GM23248 (cell line): Measurements from ENCODE around the gene SELENOM.
"Not testable (repeated sequence)": the region's sequence is repeated elsewhere in the genome, so short reads cannot be mapped to it uniquely, and the experiment has no call there.

Source experiments
- EZH2 ChIP-seq: fragments of 200-600 bp; sonication (generic); IDR thresholded peaks from 2 replicates; pipeline ENCODE4 v1.6.1; 2018; ENCODE audit warnings: antibody characterized with exemption, mild to moderate bottlenecking; ENCODE audit not compliant: insufficient read depth, poor library complexity, severe bottlenecking
- EZH2phosphoT487 ChIP-seq: fragments of 200-600 bp; sonication (generic); IDR thresholded peaks from 2 replicates; pipeline ENCODE4 v1.6.1; 2018; ENCODE audit warnings: antibody characterized with exemption, moderate library complexity, mild to moderate bottlenecking, low read depth; ENCODE audit not compliant: insufficient read depth

- TF ChIP-seq EZH2phosphoT487, EZH2: not testable (repeated sequence)
Observed at GRCh38 chr22:31078389-31078788, 29.0 kb downstream of the SELENOM start.
